Measurements from ENCODE around the gene SCMH1. TPM values are rescaled to one million over a fixed set of nuclear protein-coding genes. Genes with fewer than 3 reads are reported as not detected.
"Not testable (repeated sequence)": the region's sequence is repeated elsewhere in the genome, so short reads cannot be mapped to it uniquely, and the experiment has no call there.

The SCMH1 gene
- total RNA-seq, 3 donors from 2014 or later: 37.0 to 93.4 (median 53.4) TPM

DNA sequence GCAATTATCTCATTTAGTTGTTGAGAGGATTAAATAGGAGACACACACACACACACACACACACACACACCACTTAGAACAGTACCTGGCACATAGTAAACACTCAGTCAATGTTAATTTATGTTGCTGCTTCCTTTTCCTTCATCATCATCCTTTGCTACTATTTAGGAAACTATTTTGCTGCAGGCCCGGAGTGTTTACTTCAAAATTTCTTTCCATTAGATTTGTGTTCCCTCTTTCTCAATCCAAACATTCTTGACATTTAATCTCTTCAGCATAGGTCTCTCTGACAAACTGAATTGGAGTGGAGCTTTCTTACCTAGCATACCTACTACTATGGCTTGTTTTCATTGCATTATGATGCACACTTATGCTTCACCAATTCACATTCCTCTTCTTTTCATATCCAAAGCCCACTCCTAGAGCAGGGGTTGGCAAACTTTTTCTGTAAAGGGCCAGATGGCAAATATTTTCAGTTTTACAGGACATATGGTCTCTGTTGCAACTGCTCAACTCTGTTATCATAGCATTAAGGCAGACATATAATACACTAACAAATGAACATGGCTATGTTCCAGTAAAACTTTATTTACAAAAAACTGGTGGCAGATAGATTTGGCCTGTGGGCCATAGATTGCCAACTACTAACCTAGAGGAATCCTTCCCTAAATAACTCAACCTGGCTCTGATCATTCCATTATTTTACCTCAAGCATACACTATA is 49.5 kb downstream of the SCMH1 start:
- DNase-seq (ENCODE audit: low spot score in 2 of 2): no peak
- Histone ChIP-seq H3K4me3 (no peak overlapping the region), H3K4me1 (no peaks in the 10 kb centered on the region), H3K36me3 (no peaks in the 10 kb centered on the region), H3K27ac (no peak overlapping the region), H3K9me3 (no peaks in the 10 kb centered on the region), H3K27me3 (no peaks in the 10 kb centered on the region)
- TF ChIP-seq, protein P1, sequence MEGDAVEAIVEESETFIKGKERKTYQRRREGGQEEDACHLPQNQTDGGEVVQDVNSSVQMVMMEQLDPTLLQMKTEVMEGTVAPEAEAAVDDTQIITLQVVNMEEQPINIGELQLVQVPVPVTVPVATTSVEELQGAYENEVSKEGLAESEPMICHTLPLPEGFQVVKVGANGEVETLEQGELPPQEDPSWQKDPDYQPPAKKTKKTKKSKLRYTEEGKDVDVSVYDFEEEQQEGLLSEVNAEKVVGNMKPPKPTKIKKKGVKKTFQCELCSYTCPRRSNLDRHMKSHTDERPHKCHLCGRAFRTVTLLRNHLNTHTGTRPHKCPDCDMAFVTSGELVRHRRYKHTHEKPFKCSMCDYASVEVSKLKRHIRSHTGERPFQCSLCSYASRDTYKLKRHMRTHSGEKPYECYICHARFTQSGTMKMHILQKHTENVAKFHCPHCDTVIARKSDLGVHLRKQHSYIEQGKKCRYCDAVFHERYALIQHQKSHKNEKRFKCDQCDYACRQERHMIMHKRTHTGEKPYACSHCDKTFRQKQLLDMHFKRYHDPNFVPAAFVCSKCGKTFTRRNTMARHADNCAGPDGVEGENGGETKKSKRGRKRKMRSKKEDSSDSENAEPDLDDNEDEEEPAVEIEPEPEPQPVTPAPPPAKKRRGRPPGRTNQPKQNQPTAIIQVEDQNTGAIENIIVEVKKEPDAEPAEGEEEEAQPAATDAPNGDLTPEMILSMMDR (IDR thresholded peaks at IDR 0.05): no peak
- no peak for TF ChIP-seq POLR2AphosphoS5 (IDR thresholded peaks at IDR 0.05)
- TF ChIP-seq POLR2A (IDR thresholded peaks at IDR 0.05): no peak
- intact Hi-C loops (cut with DNase I; ENCODE audit: low total_unique reads): no loop called here

DNA sequence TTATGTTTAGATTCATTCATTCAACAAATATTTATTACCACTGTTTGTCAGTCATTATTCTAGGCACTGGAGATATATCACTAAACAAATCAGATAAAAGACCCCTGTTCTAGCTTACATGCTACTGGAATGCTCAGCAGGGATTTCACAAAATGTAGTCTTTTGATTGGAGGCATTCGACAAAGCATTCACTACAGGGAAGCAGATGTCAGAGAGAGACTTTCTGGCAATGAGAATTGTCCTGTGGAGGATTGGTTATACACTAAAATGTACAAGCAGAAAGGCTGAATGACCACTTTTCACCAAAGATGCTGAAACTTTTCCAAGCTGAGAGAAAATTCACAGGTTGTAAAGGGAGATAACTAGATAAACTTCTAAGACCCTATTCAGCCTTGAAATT is 57.7 kb downstream of the SCMH1 start:
- TF ChIP-seq POLR2AphosphoS5 (IDR thresholded peaks at IDR 0.05): no peak
- TF ChIP-seq, protein P1 (IDR thresholded peaks at IDR 0.05): no peak
- no peak for TF ChIP-seq POLR2A (IDR thresholded peaks at IDR 0.05)
- Histone ChIP-seq H3K4me1 (no peaks in the 10 kb centered on the region), H3K27ac (no peak overlapping the region), H3K4me3 (no peak overlapping the region), H3K36me3 (no peaks in the 10 kb centered on the region), H3K27me3 (no peaks in the 10 kb centered on the region), H3K9me3 (no peaks in the 10 kb centered on the region)
- intact Hi-C loops (cut with DNase I; ENCODE audit: low total_unique reads): no loop called here
- no peak for DNase-seq (ENCODE audit: low spot score in 2 of 2)

DNA sequence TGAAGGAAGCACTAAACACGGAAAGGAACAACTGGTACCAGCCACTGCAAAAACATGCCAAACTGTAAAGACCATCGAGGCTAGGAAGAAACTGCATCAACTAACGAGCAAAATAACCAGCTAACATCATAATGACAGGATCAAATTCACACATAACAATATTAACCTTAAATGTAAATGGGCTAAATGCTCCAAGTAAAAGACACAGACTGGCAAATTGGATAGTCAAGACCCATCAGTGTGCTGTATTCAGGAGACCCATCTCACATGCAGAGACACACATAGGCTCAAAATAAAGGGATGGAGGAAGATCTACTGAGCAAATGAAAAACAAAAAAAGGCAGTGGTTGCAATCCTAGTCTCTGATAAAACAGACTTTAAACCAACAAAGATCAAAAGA is 63.9 kb downstream of the SCMH1 start:
- H3K4me1 ChIP-seq; H3K9me3 ChIP-seq; H3K27me3 ChIP-seq; H3K36me3 ChIP-seq; H3K4me3 ChIP-seq; DNase-seq (ENCODE audit: low spot score in 2 of 2); intact Hi-C loops (cut with DNase I; ENCODE audit: low total_unique reads); H3K27ac ChIP-seq: not testable (repeated sequence)

DNA sequence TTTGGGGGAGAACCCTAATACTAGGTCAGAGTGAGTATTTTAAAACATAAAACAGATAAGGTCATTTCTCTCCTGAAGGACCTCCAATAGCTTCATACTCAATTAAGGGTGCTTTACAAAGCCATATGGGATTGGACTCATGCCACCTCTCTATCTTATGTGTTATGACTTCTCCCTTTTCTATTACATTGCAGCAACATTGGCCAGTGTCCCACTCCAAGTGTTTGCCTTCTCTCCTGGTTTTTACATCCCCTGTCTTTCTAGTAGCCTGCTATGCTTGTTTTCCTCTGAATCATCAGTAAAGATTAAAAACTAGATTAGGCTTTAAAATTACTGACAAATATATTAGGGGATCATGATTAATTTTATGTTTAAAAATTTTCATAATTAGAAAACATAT is 66.6 kb downstream of the SCMH1 start:
- no peak for DNase-seq (ENCODE audit: low spot score in 2 of 2)

DNA sequence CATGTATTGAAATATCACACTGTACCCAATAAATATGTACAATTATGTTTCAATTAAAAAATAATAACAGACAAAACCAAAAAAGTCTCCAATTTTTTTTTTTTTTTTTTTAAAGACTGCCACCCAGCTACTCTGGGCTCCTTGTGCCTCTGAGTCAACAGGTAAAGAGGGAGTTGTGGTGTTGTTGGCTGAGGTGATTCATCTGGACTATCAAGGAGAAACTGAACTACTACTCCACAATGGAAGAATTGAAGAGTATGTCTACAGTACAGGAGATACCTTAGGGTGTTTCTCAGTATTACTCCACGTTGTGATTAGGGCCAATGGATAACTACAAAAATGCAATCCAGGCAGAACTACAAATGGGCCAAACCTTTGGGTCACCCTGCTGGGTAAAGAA is 67.9 kb downstream of the SCMH1 start:
- intact Hi-C loops (cut with DNase I; ENCODE audit: low total_unique reads): no loop called here
- TF ChIP-seq POLR2AphosphoS5 (IDR thresholded peaks at IDR 0.05) (no peak), POLR2A (IDR thresholded peaks at IDR 0.05) (no peak)
- TF ChIP-seq, protein P1 (IDR thresholded peaks at IDR 0.05): no peak

More for the DNA sequence above, 66.6 kb downstream of the SCMH1 start:
- peaks cover 8 to 9% of the 10 kb centered on the region in 2 donors for H3K9me3 ChIP-seq
- H3K27ac ChIP-seq: no peak overlapping the region
- intact Hi-C loops (cut with DNase I; ENCODE audit: low total_unique reads): no loop called here
- no peak overlapping the region for H3K4me3 ChIP-seq
- H3K27me3 ChIP-seq: no peaks in the 10 kb centered on the region
- H3K36me3 ChIP-seq: no peaks in the 10 kb centered on the region
- H3K4me1 ChIP-seq: no peaks in the 10 kb centered on the region
- TF ChIP-seq POLR2A (IDR thresholded peaks at IDR 0.05) (no peak), POLR2AphosphoS5 (IDR thresholded peaks at IDR 0.05) (no peak)
- TF ChIP-seq, protein P1 (IDR thresholded peaks at IDR 0.05): no peak

More for the DNA sequence above, 67.9 kb downstream of the SCMH1 start:
- Histone ChIP-seq H3K4me1 (no peaks in the 10 kb centered on the region), H3K4me3 (no peak overlapping the region), H3K27ac (no peak overlapping the region), H3K36me3 (no peaks in the 10 kb centered on the region), H3K9me3 (peaks cover 8 to 9% of the 10 kb centered on the region in 2 donors), H3K27me3 (no peaks in the 10 kb centered on the region)
- DNase-seq (ENCODE audit: low spot score in 2 of 2): no peak

All from breast epithelium (tissue), 4 donors.